ENCODE results near the gene TGFB1. TPM values are rescaled to one million over a fixed set of nuclear protein-coding genes. Genes with fewer than 3 reads are reported as not detected.

The TGFB1 gene
- total and polyA plus RNA-seq, 8 donors = 29.8 to 98.0 (median 39.1) TPM

DNA sequence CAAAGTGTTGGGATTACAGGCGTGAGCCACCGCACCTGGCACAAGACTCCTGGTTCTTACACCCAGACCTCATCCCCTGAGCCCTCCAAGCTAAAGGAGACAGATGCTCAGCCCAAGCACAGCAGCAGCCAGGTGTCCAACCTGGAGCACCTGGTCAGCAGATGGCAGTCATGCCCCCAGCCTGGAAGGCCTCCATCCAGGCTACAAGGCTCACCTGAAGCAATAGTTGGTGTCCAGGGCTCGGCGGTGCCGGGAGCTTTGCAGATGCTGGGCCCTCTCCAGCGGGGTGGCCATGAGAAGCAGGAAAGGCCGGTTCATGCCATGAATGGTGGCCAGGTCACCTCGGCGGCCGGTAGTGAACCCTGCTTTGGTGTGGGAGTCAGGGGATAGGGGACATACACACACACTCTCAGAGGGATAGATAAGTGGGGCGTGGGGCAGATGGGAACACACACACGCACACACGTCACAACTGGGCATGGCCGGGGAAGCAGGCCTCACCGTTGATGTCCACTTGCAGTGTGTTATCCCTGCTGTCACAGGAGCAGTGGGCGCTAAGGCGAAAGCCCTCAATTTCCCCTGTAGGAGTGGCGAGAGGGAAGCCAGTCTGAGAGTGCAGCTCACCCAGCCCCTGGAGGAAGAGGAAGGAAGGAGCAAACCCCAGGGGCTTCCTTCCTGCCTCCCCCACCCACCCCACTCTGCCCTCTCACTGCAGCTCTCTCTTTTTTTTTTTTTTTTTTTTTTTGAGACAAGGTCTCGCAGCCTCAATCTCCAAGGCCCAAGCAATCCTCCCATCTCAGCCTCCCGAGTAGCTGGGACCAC, 11.8 kb downstream of the TGFB1 start:
- Histone ChIP-seq H3K36me3 (peaks cover 0 to 95% of the 10 kb centered on the region in 2 donors), H3K4me1 (peaks cover 0 to 56% of the 10 kb centered on the region in 2 donors), H3K27ac (peak overlapping the region in 1 of 2 donors; percentile 43), H3K4me3 (peak overlapping the region in 1 of 2 donors; percentile 21), H3K27me3 (no peaks in the 10 kb centered on the region), H3K9me3 (no peaks in the 10 kb centered on the region)
- ATAC-seq (peak; percentile 75), DNase-seq (no peak)
- TF ChIP-seq, protein P1, sequence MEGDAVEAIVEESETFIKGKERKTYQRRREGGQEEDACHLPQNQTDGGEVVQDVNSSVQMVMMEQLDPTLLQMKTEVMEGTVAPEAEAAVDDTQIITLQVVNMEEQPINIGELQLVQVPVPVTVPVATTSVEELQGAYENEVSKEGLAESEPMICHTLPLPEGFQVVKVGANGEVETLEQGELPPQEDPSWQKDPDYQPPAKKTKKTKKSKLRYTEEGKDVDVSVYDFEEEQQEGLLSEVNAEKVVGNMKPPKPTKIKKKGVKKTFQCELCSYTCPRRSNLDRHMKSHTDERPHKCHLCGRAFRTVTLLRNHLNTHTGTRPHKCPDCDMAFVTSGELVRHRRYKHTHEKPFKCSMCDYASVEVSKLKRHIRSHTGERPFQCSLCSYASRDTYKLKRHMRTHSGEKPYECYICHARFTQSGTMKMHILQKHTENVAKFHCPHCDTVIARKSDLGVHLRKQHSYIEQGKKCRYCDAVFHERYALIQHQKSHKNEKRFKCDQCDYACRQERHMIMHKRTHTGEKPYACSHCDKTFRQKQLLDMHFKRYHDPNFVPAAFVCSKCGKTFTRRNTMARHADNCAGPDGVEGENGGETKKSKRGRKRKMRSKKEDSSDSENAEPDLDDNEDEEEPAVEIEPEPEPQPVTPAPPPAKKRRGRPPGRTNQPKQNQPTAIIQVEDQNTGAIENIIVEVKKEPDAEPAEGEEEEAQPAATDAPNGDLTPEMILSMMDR (IDR thresholded peaks at IDR 0.05) = no peak
- intact Hi-C loops (cut with DNase I) = no loop called here

- TF ChIP-seq, protein P1 (IDR thresholded peaks at IDR 0.05) = no peak
- intact Hi-C loops (cut with DNase I) = no loop called here
- H3K4me3 ChIP-seq = no peak overlapping the region
- H3K27me3 ChIP-seq = no peaks in the 10 kb centered on the region
- no peaks in the 10 kb centered on the region for H3K9me3 ChIP-seq
- H3K27ac ChIP-seq = no peak overlapping the region
- H3K36me3 ChIP-seq = peaks cover 0 to 91% of the 10 kb centered on the region in 2 donors
- ATAC-seq = no peak
- no peak for DNase-seq
- H3K4me1 ChIP-seq = peaks cover 0 to 71% of the 10 kb centered on the region in 2 donors
These were observed 13.8 kb downstream of the TGFB1 start for GRCh38 chr19:41339936-41340335.

GRCh38 chr19:41335467-41335866, 18.3 kb downstream of the TGFB1 start:
- peak overlapping the region in 1 of 2 donors; percentile 89 for H3K27ac ChIP-seq
- intact Hi-C loops (cut with DNase I) = no loop called here
- H3K27me3 ChIP-seq = no peaks in the 10 kb centered on the region
- H3K4me1 ChIP-seq = peaks cover 0 to 57% of the 10 kb centered on the region in 2 donors
- H3K4me3 ChIP-seq = no peak overlapping the region
- TF ChIP-seq, protein P1 (IDR thresholded peaks at IDR 0.05) = no peak
- ATAC-seq = no peak
- peaks cover 0 to 76% of the 10 kb centered on the region in 2 donors for H3K36me3 ChIP-seq
- H3K9me3 ChIP-seq = no peaks in the 10 kb centered on the region
- DNase-seq = no peak

GRCh38 chr19:41334793-41335192, 18.9 kb downstream of the TGFB1 start:
- H3K27ac ChIP-seq = peak overlapping the region in 1 of 2 donors; percentile 89
- no peaks in the 10 kb centered on the region for H3K9me3 ChIP-seq
- no peaks in the 10 kb centered on the region for H3K27me3 ChIP-seq
- ATAC-seq = peak; percentile 63
- intact Hi-C loops (cut with DNase I) = no loop called here
- peaks cover 0 to 76% of the 10 kb centered on the region in 2 donors for H3K36me3 ChIP-seq
- H3K4me1 ChIP-seq = peaks cover 0 to 59% of the 10 kb centered on the region in 2 donors
- peak overlapping the region in 1 of 2 donors; percentile 8 for H3K4me3 ChIP-seq
- TF ChIP-seq, protein P1 (IDR thresholded peaks at IDR 0.05) = no peak
- DNase-seq = no peak

GRCh38 chr19:41332468-41332867, 21.3 kb downstream of the TGFB1 start:
- no peak overlapping the region for H3K27ac ChIP-seq
- H3K4me3 ChIP-seq = no peak overlapping the region
- no peaks in the 10 kb centered on the region for H3K9me3 ChIP-seq
- H3K4me1 ChIP-seq = peaks cover 7 to 74% of the 10 kb centered on the region in 2 donors
- no peak for DNase-seq
- ATAC-seq = no peak
- peaks cover 0 to 62% of the 10 kb centered on the region in 2 donors for H3K36me3 ChIP-seq
- TF ChIP-seq, protein P1 (IDR thresholded peaks at IDR 0.05) = no peak
- H3K27me3 ChIP-seq = no peaks in the 10 kb centered on the region
- intact Hi-C loops (cut with DNase I) = no loop called here
